NCI-H1436 (cell line): ENCODE data around the gene BABAM2.
"Not testable (repeated sequence)": the region's sequence is repeated elsewhere in the genome, so short reads cannot be mapped to it uniquely, and the experiment has no call there.

Source experiments
- DNase-seq: peaks from one replicate; lab custom pipeline; 2025; lab: John Stamatoyannopoulos, UW

The BABAM2 gene

GRCh38 chr2:28250006-28250405 is 359.5 kb downstream of the BABAM2 start:
- DNase-seq, result no peak

- DNase-seq, result no peak
Measured at GRCh38 chr2:28251337-28251736, 360.8 kb downstream of the BABAM2 start.

GRCh38 chr2:28252311-28252710 is 361.8 kb downstream of the BABAM2 start:
- no peak for DNase-seq

- no peak for DNase-seq
Measured at GRCh38 chr2:28253543-28253942, 363.0 kb downstream of the BABAM2 start.

- DNase-seq, result not testable (repeated sequence)
Measured at GRCh38 chr2:28255231-28255630, 364.7 kb downstream of the BABAM2 start.

GRCh38 chr2:28257182-28257581 is 366.7 kb downstream of the BABAM2 start:
- DNase-seq, result no peak

- DNase-seq, result not testable (repeated sequence)
Measured at GRCh38 chr2:28259226-28259625, 368.7 kb downstream of the BABAM2 start.

GRCh38 chr2:28263690-28264089 is 373.2 kb downstream of the BABAM2 start:
- DNase-seq, result no peak

GRCh38 chr2:28267282-28267681 is 376.8 kb downstream of the BABAM2 start:
- DNase-seq, result no peak

- no peak for DNase-seq
Measured at GRCh38 chr2:28268386-28268785, 377.9 kb downstream of the BABAM2 start.

GRCh38 chr2:28269019-28269784 is 378.7 kb downstream of the BABAM2 start:
- peak; percentile 30 for DNase-seq

GRCh38 chr2:28270456-28271152 is 380.1 kb downstream of the BABAM2 start:
- no peak for DNase-seq

- DNase-seq, result no peak
Measured at GRCh38 chr2:28271231-28271918, 380.8 kb downstream of the BABAM2 start.

GRCh38 chr2:28271919-28272250 is 381.4 kb downstream of the BABAM2 start:
- DNase-seq, result no peak

- DNase-seq, result no peak
Measured at GRCh38 chr2:28273751-28274150, 383.2 kb downstream of the BABAM2 start.

- no peak for DNase-seq
Measured at GRCh38 chr2:28274911-28275685, 384.6 kb downstream of the BABAM2 start.

- peak; percentile 14 for DNase-seq
Measured at GRCh38 chr2:28276076-28276618, 385.6 kb downstream of the BABAM2 start.

GRCh38 chr2:28276807-28277206 is 386.3 kb downstream of the BABAM2 start:
- no peak for DNase-seq

- DNase-seq, result peak; percentile 57
Measured at GRCh38 chr2:28277466-28277865, 386.9 kb downstream of the BABAM2 start.

- DNase-seq, result no peak
Measured at GRCh38 chr2:28279371-28279770, 388.8 kb downstream of the BABAM2 start.

GRCh38 chr2:28280619-28281018 is 390.1 kb downstream of the BABAM2 start:
- no peak for DNase-seq

- DNase-seq, result no peak
Measured at GRCh38 chr2:28281739-28282138, 391.2 kb downstream of the BABAM2 start.
